ENCODE data around the gene AMELY.

AMELY gene

GRCh38 chrY:6929237-6929636 lies 17.7 kb upstream of the AMELY start:
- DNase-seq: no peak

GRCh38 chrY:6928265-6928664 lies 16.7 kb upstream of the AMELY start:
- Histone ChIP-seq H3K36me3 (no peaks in the 10 kb centered on the region), H3K4me3 (ENCODE audit: low read depth, low read length) (no peak overlapping the region), H3K27me3 (ENCODE audit: insufficient read depth, low read depth, severe bottlenecking) (no peaks in the 10 kb centered on the region), H3K9me3 (ENCODE audit: severe bottlenecking) (no peaks in the 10 kb centered on the region), H3K27ac (no peak overlapping the region)
- no peak for TF ChIP-seq CTCF (IDR thresholded peaks at IDR 0.05; ENCODE audit: low read depth, low read length)
- DNase-seq: no peak

More at GRCh38 chrY:6929237-6929636, 17.7 kb upstream of the AMELY start:
- no peaks in the 10 kb centered on the region for H3K36me3 ChIP-seq
- H3K27ac ChIP-seq: no peak overlapping the region
- H3K9me3 ChIP-seq (ENCODE audit: severe bottlenecking): no peaks in the 10 kb centered on the region
- no peak overlapping the region for H3K4me3 ChIP-seq (ENCODE audit: low read depth, low read length)
- H3K27me3 ChIP-seq (ENCODE audit: insufficient read depth, low read depth, severe bottlenecking): no peaks in the 10 kb centered on the region
- TF ChIP-seq CTCF (IDR thresholded peaks at IDR 0.05; ENCODE audit: low read depth, low read length): no peak

- no peak for DNase-seq
- Histone ChIP-seq H3K27me3 (ENCODE audit: insufficient read depth, low read depth, severe bottlenecking) (no peaks in the 10 kb centered on the region), H3K27ac (no peak overlapping the region), H3K4me3 (ENCODE audit: low read depth, low read length) (no peak overlapping the region), H3K9me3 (ENCODE audit: severe bottlenecking) (no peaks in the 10 kb centered on the region), H3K36me3 (no peaks in the 10 kb centered on the region)
- TF ChIP-seq CTCF (IDR thresholded peaks at IDR 0.05; ENCODE audit: low read depth, low read length): no peak
Observed at GRCh38 chrY:6921061-6921460, 9.5 kb upstream of the AMELY start.

- DNase-seq: no peak
- Histone ChIP-seq H3K4me3 (ENCODE audit: low read depth, low read length) (no peak overlapping the region), H3K9me3 (ENCODE audit: severe bottlenecking) (no peaks in the 10 kb centered on the region), H3K27ac (no peak overlapping the region), H3K36me3 (no peaks in the 10 kb centered on the region), H3K27me3 (ENCODE audit: insufficient read depth, low read depth, severe bottlenecking) (no peaks in the 10 kb centered on the region)
- TF ChIP-seq CTCF (IDR thresholded peaks at IDR 0.05; ENCODE audit: low read depth, low read length): no peak
Observed at GRCh38 chrY:6913362-6913761, 1.8 kb upstream of the AMELY start.

GRCh38 chrY:6910372-6911252 lies 940 bp downstream of the AMELY start, which contains the start of gene TBL1Y:
Gene TBL1Y (plus strand): TSS chrY:6910697. CDS start chrY:7025085, 114,388 bp downstream.
- Histone ChIP-seq H3K27ac (no peak within 1 kb of the TSS), H3K4me3 (ENCODE audit: low read depth, low read length) (no peak within 1 kb of the TSS)

More at GRCh38 chrY:6910372-6911252, 940 bp downstream of the AMELY start, which contains the start of gene TBL1Y:
- no peak for TF ChIP-seq CTCF (IDR thresholded peaks at IDR 0.05; ENCODE audit: low read depth, low read length)
- DNase-seq: no peak
- Histone ChIP-seq H3K9me3 (ENCODE audit: severe bottlenecking) (no peaks in the 10 kb centered on the region), H3K36me3 (no peaks in the 10 kb centered on the region), H3K27me3 (ENCODE audit: insufficient read depth, low read depth, severe bottlenecking) (no peaks in the 10 kb centered on the region)
